Ovary (tissue), 3 donors: ENCODE results near the gene SCN5A.

Experiments
- EP300 ChIP-seq: sonication (generic); formaldehyde crosslinking; IDR thresholded peaks from one replicate; pipeline ENCODE4 v1.6.1; 2017; ENCODE audit warnings: antibody characterized with exemption
- POLR2A ChIP-seq: fragments of 450-650 bp; IDR thresholded peaks from one replicate; pipeline ENCODE4 v1.6.1; 2017; ENCODE audit warnings: antibody characterized with exemption, mild to moderate bottlenecking, moderate library complexity
- TF ChIP-seq, protein P1 (sequence below), 3 donors: fragments of 450-650 bp in 2 of 3; fragments of 200-600 bp in 1 of 3; IDR thresholded peaks; one replicate each; pipeline versions ENCODE4 v1.5.1 to v1.8.0; 2016 to 2022; ENCODE audit warnings: antibody characterized with exemption in 3 of 3, mild to moderate bottlenecking in 1 of 3
- donor health status: DM: no; HTN: no; CAD: no.

- TF ChIP-seq, protein P1, sequence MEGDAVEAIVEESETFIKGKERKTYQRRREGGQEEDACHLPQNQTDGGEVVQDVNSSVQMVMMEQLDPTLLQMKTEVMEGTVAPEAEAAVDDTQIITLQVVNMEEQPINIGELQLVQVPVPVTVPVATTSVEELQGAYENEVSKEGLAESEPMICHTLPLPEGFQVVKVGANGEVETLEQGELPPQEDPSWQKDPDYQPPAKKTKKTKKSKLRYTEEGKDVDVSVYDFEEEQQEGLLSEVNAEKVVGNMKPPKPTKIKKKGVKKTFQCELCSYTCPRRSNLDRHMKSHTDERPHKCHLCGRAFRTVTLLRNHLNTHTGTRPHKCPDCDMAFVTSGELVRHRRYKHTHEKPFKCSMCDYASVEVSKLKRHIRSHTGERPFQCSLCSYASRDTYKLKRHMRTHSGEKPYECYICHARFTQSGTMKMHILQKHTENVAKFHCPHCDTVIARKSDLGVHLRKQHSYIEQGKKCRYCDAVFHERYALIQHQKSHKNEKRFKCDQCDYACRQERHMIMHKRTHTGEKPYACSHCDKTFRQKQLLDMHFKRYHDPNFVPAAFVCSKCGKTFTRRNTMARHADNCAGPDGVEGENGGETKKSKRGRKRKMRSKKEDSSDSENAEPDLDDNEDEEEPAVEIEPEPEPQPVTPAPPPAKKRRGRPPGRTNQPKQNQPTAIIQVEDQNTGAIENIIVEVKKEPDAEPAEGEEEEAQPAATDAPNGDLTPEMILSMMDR (IDR thresholded peaks at IDR 0.05), result no peak
- TF ChIP-seq POLR2A (no peak), EP300 (no peak)
Measured at GRCh38 chr3:38583688-38584087, 65.8 kb downstream of the SCN5A start.
